OCI-LY7 (cell line): ENCODE results near the gene SLC6A19. TPM values are rescaled to one million over a fixed set of nuclear protein-coding genes. Genes with fewer than 3 reads are reported as not detected.

ENCODE experiments used
- BruUV-seq: library from RNA; stranded (reverse); fragments of 400-500 nt; replicated peaks from 2 replicates; lab custom pipeline; 2021; lab: Mats Ljungman, UMichigan
- CTCF ChIA-PET: fragments of 300-600 bp; sonication (Branson Sonifier 250); formaldehyde crosslinking; loops from one replicate; lab custom pipeline; 2022; ENCODE audit warnings: antibody characterized with exemption; ENCODE audit not compliant: unreplicated experiment; lab: Charles Lee
- POLR2A ChIA-PET: fragments of 300-600 bp; sonication (Branson Sonifier 250); formaldehyde crosslinking; loops from one replicate; lab custom pipeline; 2022; ENCODE audit warnings: antibody characterized with exemption; lab: Charles Lee
- DNase-seq: peaks from one replicate; pipeline ENCODE4 v3.0.0-alpha.2; 2015; ENCODE audit warnings: low spot score
- H2AFZ ChIP-seq: fragments of 200-600 bp; sonication (generic), shearing (Covaris generic); 2 replicates; pipeline ENCODE4 v1.6.1; 2014; ENCODE audit warnings: mild to moderate bottlenecking, antibody characterized with exemption, low read length, moderate library complexity
- H3K27ac ChIP-seq: fragments of 200-600 bp; sonication (generic); 2 replicates; pipeline ENCODE4 v1.5.1; 2014; ENCODE audit warnings: mixed run types, low read depth, mild to moderate bottlenecking, moderate library complexity, low read length, inconsistent platforms; ENCODE audit not compliant: poor library complexity, severe bottlenecking
- H3K36me3 ChIP-seq: fragments of 200-600 bp; sonication (generic); 2 replicates; pipeline ENCODE4 v1.6.1; 2014; ENCODE audit warnings: mild to moderate bottlenecking, antibody characterized with exemption, low read length, moderate library complexity, mixed read lengths; ENCODE audit not compliant: insufficient read depth
- H3K4me1 ChIP-seq: fragments of 200-600 bp; sonication (generic); 2 replicates; pipeline ENCODE4 v1.5.1; 2014; ENCODE audit warnings: mild to moderate bottlenecking, low read length; ENCODE audit not compliant: insufficient read depth, poor library complexity, severe bottlenecking
- H3K4me2 ChIP-seq: fragments of 200-600 bp; sonication (generic); 2 replicates; pipeline ENCODE4 v1.6.1; 2014; ENCODE audit warnings: mild to moderate bottlenecking, low read length
- H3K4me3 ChIP-seq: fragments of 200-600 bp; sonication (generic); 2 replicates; pipeline ENCODE4 v1.5.1; 2014; ENCODE audit warnings: mild to moderate bottlenecking, low read depth, low read length; ENCODE audit not compliant: poor library complexity, severe bottlenecking
- H3K79me2 ChIP-seq: fragments of 200-600 bp; sonication (generic); 2 replicates; pipeline ENCODE4 v1.6.1; 2016; ENCODE audit warnings: low read depth, mild to moderate bottlenecking, low read length, moderate library complexity, mixed read lengths; ENCODE audit not compliant: insufficient read depth
- H3K9me2 ChIP-seq: fragments of 200-600 bp; sonication (generic); 2 replicates; pipeline ENCODE4 v1.6.1; 2016; ENCODE audit warnings: mild to moderate bottlenecking, low read length, mixed read lengths; ENCODE audit not compliant: insufficient read depth
- H3K9me3 ChIP-seq: fragments of 200-600 bp; sonication (generic); 2 replicates; pipeline ENCODE4 v1.6.1; 2014; ENCODE audit warnings: mild to moderate bottlenecking, mixed run types, low read length, mixed read lengths
- H4K20me1 ChIP-seq: fragments of 200-600 bp; sonication (generic); 2 replicates; pipeline ENCODE4 v1.6.1; 2014; ENCODE audit warnings: mild to moderate bottlenecking, antibody characterized with exemption, low read length, moderate library complexity, mixed read lengths; ENCODE audit not compliant: insufficient read depth
- EZH2phosphoT487 ChIP-seq: fragments of 200-600 bp; sonication (generic); IDR thresholded peaks from 2 replicates; pipeline ENCODE4 v1.6.1; 2018; ENCODE audit warnings: low read depth, borderline replicate concordance, mild to moderate bottlenecking, mixed run types, antibody characterized with exemption, low read length, moderate library complexity, mixed read lengths
- intact Hi-C: fragments of 100-400 bp; cut with micrococcal nuclease; formaldehyde crosslinking; loops from one replicate; pipeline ENCODE4 v1.10.0; 2022; ENCODE audit not compliant: unreplicated experiment
- total RNA-seq, 2 experiments: library from RNA; depleted of rRNA in 1 of 2; stranded (reverse); fragments of >200 nt in 1 of 2; shearing (Covaris generic) in 1 of 2; gene quantifications; 2 replicates each; pipeline ENCODE4 v1.2.3, GENCODE V29; 2014 to 2022
- TF ChIP-seq, protein P1 (sequence below): fragments of 200-600 bp; sonication (generic); conservative IDR thresholded peaks from 2 replicates; pipeline ENCODE4 v1.5.1; 2014; ENCODE audit warnings: mild to moderate bottlenecking, antibody characterized with exemption, low read length, moderate library complexity, mixed read lengths

Gene SLC6A19
- total RNA-seq, 2 experiments from 2014 or later: not detected

GRCh38 chr5:1172007-1172581 lies 29.3 kb upstream of the SLC6A19 start:
- intact Hi-C loops: no loop called here
- no peak for TF ChIP-seq EZH2phosphoT487
- TF ChIP-seq, protein P1, sequence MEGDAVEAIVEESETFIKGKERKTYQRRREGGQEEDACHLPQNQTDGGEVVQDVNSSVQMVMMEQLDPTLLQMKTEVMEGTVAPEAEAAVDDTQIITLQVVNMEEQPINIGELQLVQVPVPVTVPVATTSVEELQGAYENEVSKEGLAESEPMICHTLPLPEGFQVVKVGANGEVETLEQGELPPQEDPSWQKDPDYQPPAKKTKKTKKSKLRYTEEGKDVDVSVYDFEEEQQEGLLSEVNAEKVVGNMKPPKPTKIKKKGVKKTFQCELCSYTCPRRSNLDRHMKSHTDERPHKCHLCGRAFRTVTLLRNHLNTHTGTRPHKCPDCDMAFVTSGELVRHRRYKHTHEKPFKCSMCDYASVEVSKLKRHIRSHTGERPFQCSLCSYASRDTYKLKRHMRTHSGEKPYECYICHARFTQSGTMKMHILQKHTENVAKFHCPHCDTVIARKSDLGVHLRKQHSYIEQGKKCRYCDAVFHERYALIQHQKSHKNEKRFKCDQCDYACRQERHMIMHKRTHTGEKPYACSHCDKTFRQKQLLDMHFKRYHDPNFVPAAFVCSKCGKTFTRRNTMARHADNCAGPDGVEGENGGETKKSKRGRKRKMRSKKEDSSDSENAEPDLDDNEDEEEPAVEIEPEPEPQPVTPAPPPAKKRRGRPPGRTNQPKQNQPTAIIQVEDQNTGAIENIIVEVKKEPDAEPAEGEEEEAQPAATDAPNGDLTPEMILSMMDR: no peak
- ChIA-PET POLR2A (interaction anchor here (1.1 kb wide), 1 partner anchor 112 kb away, joined by 3 read pairs; no protein-coding TSS in a partner anchor), CTCF (no interaction called here)
- no peak for DNase-seq
- H3K27ac ChIP-seq: no peak overlapping the region
- BruUV-seq: no TSS peak
- H2AFZ ChIP-seq: no peak overlapping the region
- H3K36me3 ChIP-seq: no peaks in the 10 kb centered on the region
- peaks cover 16% of the 10 kb centered on the region for H3K4me1 ChIP-seq
- no peaks in the 10 kb centered on the region for H3K9me2 ChIP-seq
- no peak overlapping the region for H3K4me2 ChIP-seq
- no peak overlapping the region for H3K4me3 ChIP-seq
- H4K20me1 ChIP-seq: no peaks in the 10 kb centered on the region
- no peaks in the 10 kb centered on the region for H3K79me2 ChIP-seq
- no peaks in the 10 kb centered on the region for H3K9me3 ChIP-seq

DNA sequence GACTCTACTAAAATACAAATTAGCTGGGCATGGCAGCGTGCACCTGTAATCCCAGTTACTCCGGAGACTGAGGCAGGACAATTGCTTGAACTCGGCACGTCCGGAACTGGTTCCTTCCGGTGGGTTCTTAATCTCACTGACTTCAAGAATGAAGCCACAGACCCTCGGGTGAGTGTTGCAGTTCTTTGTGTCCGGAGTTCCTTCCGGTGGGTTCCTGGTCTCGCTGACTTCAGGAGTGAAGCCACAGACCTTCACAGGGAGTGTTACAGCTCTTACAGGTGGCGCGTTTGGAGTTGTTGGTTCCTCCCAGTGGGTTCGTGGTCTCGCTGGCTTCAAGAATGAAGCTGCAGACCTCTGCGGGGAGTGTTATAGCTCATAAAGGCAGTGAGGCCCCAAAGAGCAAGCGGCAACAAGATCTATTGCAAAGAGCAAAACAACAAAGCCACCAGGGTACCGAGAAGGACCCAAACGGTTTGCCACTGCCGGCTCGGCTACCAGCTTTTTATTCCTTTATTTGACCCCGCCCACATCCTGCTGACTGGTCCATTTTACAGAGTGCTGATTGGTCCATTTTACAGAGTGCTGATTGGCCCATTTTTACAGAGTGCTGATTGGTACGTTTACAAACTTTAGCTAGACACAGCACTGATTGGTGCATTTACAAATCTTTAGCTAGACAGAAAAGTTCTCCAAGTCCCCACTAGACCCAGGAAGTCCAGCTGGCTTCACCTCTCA lies 28.6 kb upstream of the SLC6A19 start:
- CTCF ChIA-PET: no interaction called here
- H3K4me3 ChIP-seq: no peak overlapping the region
- intact Hi-C loops: no loop called here

More for the DNA sequence above, 28.6 kb upstream of the SLC6A19 start:
- no peak overlapping the region for H3K27ac ChIP-seq
- H3K9me3 ChIP-seq: no peaks in the 10 kb centered on the region
- no TSS peak for BruUV-seq
- no peaks in the 10 kb centered on the region for H3K79me2 ChIP-seq
- TF ChIP-seq, protein P1: no peak
- TF ChIP-seq EZH2phosphoT487: no peak
- H3K36me3 ChIP-seq: no peaks in the 10 kb centered on the region
- peaks cover 9% of the 10 kb centered on the region for H3K4me1 ChIP-seq
- no peak overlapping the region for H2AFZ ChIP-seq
- H3K9me2 ChIP-seq: no peaks in the 10 kb centered on the region
- DNase-seq: peak; percentile 44
- POLR2A ChIA-PET: interaction anchor here (1.1 kb wide), 1 partner anchor 111 kb away, joined by 3 read pairs; no protein-coding TSS in a partner anchor
- no peak overlapping the region for H3K4me2 ChIP-seq
- no peaks in the 10 kb centered on the region for H4K20me1 ChIP-seq
